AG04449 (cell line): ENCODE data around the gene AACS.
"Not testable (repeated sequence)": the region's sequence is repeated elsewhere in the genome, so short reads cannot be mapped to it uniquely, and the experiment has no call there.

ENCODE experiments used
- CTCF ChIA-PET: fragments of 350-600 bp; formaldehyde crosslinking; extraction: SDS; loops from one replicate; lab custom pipeline; 2021; ENCODE audit warnings: antibody characterized with exemption; lab: Yijun Ruan, JAX
- POLR2A ChIA-PET: fragments of 400-600, 350-600 bp; formaldehyde crosslinking; extraction: SDS; loops from one replicate; lab custom pipeline; 2020; ENCODE audit warnings: antibody characterized with exemption, inconsistent platforms; lab: Yijun Ruan, JAX
- DNase-seq: peaks from one replicate; pipeline ENCODE4 v3.0.0-alpha.2; 2010; ENCODE audit warnings: low read depth, low spot score
- H3K4me3 ChIP-seq: 2 replicates; pipeline ENCODE4 v1.5.1; 2011; ENCODE audit warnings: low read depth, mild to moderate bottlenecking, control low read depth, low read length
- TF ChIP-seq, protein P1 (sequence below): IDR thresholded peaks from one replicate; pipeline ENCODE4 v1.5.1; 2011; ENCODE audit warnings: mild to moderate bottlenecking, moderate library complexity, low read length, control low read depth, inconsistent platforms; ENCODE audit not compliant: insufficient read depth; ENCODE audit errors: missing control alignments

AACS gene

DNA sequence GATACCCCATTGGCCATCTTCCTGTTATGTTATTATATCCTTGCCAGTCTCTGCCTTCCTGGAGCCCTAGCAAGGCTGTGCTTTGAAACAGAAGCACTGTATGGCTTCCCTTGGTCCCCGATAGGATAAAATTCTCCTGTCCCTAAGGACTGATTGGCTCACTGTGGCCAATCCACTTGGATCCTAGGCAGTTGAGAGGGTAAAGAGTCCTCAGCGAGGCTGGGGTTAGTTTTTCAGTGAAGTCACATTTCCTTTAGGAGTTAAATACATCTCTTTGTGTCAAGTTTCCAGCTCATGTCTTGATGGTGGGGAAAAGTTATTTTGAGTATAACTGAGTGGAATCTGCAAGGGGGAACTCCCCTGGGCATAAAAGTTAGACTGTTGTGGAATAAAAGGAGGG is 7.3 kb downstream of the AACS start:
- no peak for DNase-seq
- TF ChIP-seq, protein P1, sequence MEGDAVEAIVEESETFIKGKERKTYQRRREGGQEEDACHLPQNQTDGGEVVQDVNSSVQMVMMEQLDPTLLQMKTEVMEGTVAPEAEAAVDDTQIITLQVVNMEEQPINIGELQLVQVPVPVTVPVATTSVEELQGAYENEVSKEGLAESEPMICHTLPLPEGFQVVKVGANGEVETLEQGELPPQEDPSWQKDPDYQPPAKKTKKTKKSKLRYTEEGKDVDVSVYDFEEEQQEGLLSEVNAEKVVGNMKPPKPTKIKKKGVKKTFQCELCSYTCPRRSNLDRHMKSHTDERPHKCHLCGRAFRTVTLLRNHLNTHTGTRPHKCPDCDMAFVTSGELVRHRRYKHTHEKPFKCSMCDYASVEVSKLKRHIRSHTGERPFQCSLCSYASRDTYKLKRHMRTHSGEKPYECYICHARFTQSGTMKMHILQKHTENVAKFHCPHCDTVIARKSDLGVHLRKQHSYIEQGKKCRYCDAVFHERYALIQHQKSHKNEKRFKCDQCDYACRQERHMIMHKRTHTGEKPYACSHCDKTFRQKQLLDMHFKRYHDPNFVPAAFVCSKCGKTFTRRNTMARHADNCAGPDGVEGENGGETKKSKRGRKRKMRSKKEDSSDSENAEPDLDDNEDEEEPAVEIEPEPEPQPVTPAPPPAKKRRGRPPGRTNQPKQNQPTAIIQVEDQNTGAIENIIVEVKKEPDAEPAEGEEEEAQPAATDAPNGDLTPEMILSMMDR, result no peak
- CTCF ChIA-PET, result no interaction called here
- no peak overlapping the region for H3K4me3 ChIP-seq
- POLR2A ChIA-PET, result no interaction called here

DNA sequence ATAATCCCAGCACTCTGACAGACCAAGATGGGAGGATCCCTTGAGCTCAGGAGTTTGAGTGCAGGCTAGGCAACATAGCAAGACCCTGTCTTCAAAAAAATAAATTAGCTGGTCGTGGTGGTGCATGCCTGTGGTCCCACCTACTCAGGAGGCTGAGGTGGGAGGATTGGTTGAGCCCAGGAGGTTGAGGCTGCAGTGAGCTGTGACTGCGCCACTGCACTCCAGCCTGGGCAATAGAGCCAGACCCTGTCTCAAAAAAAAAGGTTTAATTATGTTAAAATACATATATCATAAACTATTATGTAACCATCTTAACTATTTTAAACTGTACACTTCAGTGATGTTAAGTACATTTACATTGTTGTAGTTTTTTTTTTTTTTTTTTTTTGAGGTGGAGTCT is 9.1 kb downstream of the AACS start:
- POLR2A ChIA-PET, H3K4me3 ChIP-seq, DNase-seq: not testable (repeated sequence)
- CTCF ChIA-PET, result interaction anchor here (0.8 to 1.1 kb wide), 2 partner anchors 9 to 11 kb away, joined by 3 read pairs; partner anchors contain the start of gene AACS

DNA sequence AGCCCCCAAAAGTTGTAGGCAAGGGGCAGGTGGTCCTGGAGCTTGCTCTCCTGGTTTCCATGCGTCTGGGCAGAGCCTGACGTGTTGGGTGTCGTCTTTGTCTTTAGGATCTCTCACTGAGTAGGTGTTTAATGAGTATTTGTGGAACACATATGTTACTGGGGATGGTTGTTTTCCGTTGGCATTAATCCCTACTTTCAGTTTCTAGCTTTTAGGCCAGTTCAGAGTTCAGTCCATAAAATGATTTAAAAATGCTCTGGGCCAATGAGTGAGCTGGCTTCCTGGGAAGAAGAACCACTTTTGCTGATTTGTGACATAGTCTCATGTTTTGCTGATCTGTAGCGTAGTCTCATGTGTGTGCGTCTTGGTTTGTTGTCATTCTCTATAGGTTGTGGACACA is 10.9 kb downstream of the AACS start:
- H3K4me3 ChIP-seq, result no peak overlapping the region
- CTCF ChIA-PET, result no interaction called here
- TF ChIP-seq, protein P1, result no peak
- POLR2A ChIA-PET, result no interaction called here
- DNase-seq, result no peak

DNA sequence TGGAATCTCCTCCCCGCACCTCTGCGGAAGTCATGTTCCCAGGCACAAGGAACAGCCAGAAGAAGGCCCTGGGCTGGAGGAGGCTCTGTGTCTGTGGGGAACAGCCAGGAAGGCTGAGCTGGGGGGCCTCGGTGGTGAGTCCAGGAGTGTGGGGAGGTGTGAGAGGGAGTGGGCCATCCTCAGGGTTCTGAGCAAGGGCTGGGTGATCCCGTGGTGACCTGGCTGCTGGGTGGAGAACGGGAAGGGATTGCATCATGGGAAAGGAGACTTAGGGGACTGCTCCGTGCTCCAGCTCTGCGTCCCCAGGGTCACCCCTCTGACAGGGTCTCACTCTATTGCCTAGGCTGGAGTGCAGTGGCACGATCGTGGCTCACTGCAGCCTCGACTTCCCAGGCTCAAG is 13.8 kb downstream of the AACS start:
- ChIA-PET CTCF (interaction anchor here (0.6 to 1.3 kb wide), 2 partner anchors 15 to 61 kb away, joined by 3 read pairs; no protein-coding TSS in a partner anchor), POLR2A (no interaction called here)
- DNase-seq, result no peak
- TF ChIP-seq, protein P1, result no peak
- no peak overlapping the region for H3K4me3 ChIP-seq

DNA sequence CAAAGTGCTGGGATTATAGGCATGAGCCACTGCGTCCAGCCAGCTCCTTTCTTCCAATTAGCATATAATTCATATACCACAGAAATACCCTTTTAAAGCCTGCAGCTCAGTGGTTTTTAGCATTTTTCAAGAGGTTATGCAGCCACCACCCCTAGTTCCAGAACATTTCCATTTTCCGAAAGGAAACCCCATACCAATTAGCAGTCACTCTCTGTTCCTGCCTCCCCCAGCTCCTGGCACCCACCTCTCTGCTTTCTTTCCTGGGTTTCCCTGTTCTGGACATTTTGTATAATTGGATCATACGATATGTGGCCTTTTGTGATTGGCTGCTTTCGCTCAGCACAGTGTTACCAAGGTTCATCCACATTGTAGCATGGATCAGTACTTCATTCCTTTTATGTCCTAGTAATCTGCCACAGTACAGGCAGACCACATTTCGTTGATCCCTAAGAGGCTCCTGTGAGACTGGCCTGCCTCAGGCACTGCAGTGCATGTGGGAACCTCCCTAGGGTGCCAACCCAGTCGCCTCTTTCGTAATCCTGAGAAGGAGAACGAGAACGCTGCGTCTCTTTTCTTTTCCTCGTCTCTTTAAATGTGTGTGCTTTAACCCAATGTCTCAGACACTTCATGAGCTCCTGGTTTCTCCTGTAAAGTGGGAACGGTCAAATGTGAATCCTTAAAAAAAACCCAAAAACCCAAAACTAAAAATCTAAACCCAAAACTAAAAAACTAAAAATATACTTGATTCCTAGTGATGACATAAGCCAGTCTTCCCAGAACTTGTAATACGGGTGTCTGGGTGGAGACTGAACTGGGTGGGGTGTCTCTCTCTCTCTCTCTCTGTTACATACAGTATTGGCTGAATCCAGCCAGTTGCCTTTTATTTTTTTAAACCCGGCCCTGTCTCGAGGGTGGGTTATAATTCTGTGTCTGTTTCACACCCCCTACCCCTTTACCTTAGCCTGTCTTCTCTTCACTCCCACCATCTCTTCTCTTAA is 14.7 kb downstream of the AACS start:
- ChIA-PET CTCF (interaction anchor here (1.3 kb wide), 1 partner anchor 15 kb away, joined by 3 read pairs; no protein-coding TSS in a partner anchor), POLR2A (no interaction called here)

DNA sequence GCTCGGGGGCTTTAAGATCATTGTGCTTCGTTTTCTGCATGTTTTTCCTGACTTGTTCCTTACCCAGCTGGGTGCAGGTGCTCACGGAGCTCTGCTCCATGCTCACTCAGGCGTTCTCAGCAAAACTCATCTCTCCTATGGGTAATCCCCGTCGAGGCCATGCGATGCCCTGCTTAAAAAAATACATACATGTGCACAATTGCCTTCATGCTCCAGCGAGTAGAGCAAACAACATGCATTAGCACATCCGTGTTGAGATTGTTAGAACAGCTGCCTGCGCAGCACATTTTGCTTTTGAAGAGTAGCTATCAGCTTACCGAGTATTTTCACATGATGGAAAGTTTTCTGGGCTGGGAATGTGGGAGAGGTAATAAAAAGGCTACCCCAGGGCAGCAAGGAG is 16.2 kb downstream of the AACS start:
- CTCF ChIA-PET, result no interaction called here
- POLR2A ChIA-PET, result interaction anchor here (0.7 kb wide), 1 partner anchor 572 kb away, joined by 3 read pairs; no protein-coding TSS in a partner anchor
- no peak overlapping the region for H3K4me3 ChIP-seq
- no peak for DNase-seq
- TF ChIP-seq, protein P1, result no peak

More for the DNA sequence above, 14.7 kb downstream of the AACS start:
- TF ChIP-seq, protein P1, result no peak
- no peak overlapping the region for H3K4me3 ChIP-seq
- DNase-seq, result no peak
